ENCODE measurements around the gene FEN1. TPM values are rescaled to one million over a fixed set of nuclear protein-coding genes. Genes with fewer than 3 reads are reported as not detected.

The FEN1 gene
- total RNA-seq, 2 donors from 2014 or later = 2.6 to 3.4 TPM

- peak in 1 of 4 donors; percentile 35 for DNase-seq
- Histone ChIP-seq H3K9me3 (no peaks in the 10 kb centered on the region), H3K36me3 (replicated peaks in 1 of 2; ENCODE audit: insufficient read depth in 1 of 2, low read depth in 2 of 2) (no peaks in the 10 kb centered on the region), H3K27me3 (no peaks in the 10 kb centered on the region), H3K4me1 (peaks cover 66% of the 10 kb centered on the region), H3K27ac (peak overlapping the region; percentile 85 to 97 (median 96)), H3K4me3 (peak overlapping the region; percentile 37 to 44)
- TF ChIP-seq, protein P1, sequence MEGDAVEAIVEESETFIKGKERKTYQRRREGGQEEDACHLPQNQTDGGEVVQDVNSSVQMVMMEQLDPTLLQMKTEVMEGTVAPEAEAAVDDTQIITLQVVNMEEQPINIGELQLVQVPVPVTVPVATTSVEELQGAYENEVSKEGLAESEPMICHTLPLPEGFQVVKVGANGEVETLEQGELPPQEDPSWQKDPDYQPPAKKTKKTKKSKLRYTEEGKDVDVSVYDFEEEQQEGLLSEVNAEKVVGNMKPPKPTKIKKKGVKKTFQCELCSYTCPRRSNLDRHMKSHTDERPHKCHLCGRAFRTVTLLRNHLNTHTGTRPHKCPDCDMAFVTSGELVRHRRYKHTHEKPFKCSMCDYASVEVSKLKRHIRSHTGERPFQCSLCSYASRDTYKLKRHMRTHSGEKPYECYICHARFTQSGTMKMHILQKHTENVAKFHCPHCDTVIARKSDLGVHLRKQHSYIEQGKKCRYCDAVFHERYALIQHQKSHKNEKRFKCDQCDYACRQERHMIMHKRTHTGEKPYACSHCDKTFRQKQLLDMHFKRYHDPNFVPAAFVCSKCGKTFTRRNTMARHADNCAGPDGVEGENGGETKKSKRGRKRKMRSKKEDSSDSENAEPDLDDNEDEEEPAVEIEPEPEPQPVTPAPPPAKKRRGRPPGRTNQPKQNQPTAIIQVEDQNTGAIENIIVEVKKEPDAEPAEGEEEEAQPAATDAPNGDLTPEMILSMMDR (IDR thresholded peaks at IDR 0.05) = peak in 1 of 7 experiments; percentile 11
- TF ChIP-seq POLR2A (IDR thresholded peaks at IDR 0.05) = no peak
- no peak for ATAC-seq
- 10 to 17% methylated on average over 12 to 17 of the region's 17 CpGs for WGBS, 2 donors
- intact Hi-C loops (cut with DNase I) = no loop called here
Measured at GRCh38 chr11:61752925-61753521, 39.7 kb upstream of the FEN1 start.

DNA sequence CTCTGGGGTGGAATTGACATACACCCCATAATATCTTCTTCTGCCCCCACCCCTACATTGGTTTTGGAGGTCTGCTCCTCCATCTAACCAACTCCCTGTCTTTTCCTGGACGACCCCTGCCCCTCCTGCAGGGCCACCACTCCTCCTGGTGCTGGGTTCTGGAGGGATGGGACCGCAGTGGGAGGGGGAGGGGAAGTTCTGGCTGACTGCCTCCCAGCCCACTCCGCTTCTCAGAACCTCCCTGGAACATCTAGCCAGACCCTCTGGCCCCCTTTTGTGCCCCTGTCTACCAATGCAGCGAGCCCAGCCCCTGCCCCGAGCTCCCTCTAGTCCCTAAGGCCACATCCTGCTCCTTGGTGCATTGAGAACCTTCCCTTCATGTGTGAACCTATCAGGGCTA is 39.0 kb upstream of the FEN1 start:
- H3K27ac ChIP-seq = peak overlapping the region; percentile 85 to 97 (median 96)
- no peaks in the 10 kb centered on the region for H3K9me3 ChIP-seq
- intact Hi-C loops (cut with DNase I) = no loop called here
- H3K27me3 ChIP-seq = no peaks in the 10 kb centered on the region
- peaks cover 69% of the 10 kb centered on the region for H3K4me1 ChIP-seq
- H3K36me3 ChIP-seq (replicated peaks in 1 of 2; ENCODE audit: insufficient read depth in 1 of 2, low read depth in 2 of 2) = no peaks in the 10 kb centered on the region
- no peak for DNase-seq
- WGBS, 2 donors = 42 to 49% methylated on average over 5 of the region's 5 CpGs
- ATAC-seq = no peak
- TF ChIP-seq, protein P1 (IDR thresholded peaks at IDR 0.05) = no peak
- no peak overlapping the region for H3K4me3 ChIP-seq

DNA sequence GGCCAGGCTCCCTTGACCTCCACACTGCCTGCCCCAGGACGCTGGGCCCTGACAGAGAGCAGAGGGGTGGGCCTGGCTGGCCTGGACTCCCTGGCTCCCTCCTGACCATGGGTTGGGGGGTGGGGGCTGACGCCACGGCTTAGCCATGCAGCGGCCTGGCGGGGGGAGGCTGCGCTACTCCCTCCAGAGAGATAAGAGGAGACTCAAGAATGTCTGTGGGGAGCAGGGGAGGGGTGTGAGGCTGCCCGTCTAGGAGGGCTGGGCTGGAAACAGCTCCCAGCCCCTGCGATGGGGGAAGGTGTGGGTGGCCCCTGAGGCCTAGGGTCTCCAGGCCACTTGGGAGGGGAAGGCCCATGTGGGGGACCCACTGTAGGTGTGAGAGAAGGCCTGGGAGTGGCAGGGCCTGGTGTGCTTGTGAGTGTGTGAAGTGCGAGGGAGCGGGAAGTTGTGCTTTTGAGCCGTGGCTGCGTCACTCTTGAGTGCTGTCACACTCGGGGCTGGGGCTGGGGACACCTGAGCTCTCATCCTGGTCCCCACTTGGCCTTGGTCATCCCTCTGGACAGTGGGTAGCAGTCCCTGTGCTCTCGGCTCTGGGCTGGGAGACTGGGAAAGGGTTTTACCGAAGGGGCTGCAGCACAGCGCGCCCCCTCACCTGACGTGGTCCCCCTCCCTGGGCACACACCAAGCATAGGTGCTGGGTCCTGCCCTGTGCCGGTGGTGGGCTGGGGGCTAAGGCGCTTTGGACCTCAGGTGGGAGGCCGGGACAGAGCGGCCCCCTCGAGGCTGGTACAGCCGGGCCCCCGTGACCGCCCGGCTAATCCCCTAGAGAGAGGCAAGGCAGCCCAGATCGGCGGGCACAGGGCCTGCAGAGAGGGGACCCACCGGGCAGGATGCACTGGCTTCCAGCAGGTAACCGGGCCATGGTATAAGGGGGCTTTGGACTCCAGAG is 37.9 kb upstream of the FEN1 start:
- no peaks in the 10 kb centered on the region for H3K27me3 ChIP-seq
- DNase-seq (peak; percentile 45 to 66 (median 56)), ATAC-seq (no peak)
- H3K27ac ChIP-seq = peak overlapping the region; percentile 85 to 97 (median 96)
- H3K4me1 ChIP-seq = peaks cover 69% of the 10 kb centered on the region
- H3K36me3 ChIP-seq (replicated peaks in 1 of 2; ENCODE audit: insufficient read depth in 1 of 2, low read depth in 2 of 2) = no peaks in the 10 kb centered on the region
- no peak overlapping the region for H3K4me3 ChIP-seq
- WGBS, 2 donors = 43 to 56% methylated on average over 16 to 17 of the region's 31 CpGs
- no peaks in the 10 kb centered on the region for H3K9me3 ChIP-seq
- intact Hi-C loops (cut with DNase I) = no loop called here
- TF ChIP-seq, protein P1 (IDR thresholded peaks at IDR 0.05) = no peak
- peak in 2 of 3 donors; percentile 19 to 27 for TF ChIP-seq POLR2A (IDR thresholded peaks at IDR 0.05)

DNA sequence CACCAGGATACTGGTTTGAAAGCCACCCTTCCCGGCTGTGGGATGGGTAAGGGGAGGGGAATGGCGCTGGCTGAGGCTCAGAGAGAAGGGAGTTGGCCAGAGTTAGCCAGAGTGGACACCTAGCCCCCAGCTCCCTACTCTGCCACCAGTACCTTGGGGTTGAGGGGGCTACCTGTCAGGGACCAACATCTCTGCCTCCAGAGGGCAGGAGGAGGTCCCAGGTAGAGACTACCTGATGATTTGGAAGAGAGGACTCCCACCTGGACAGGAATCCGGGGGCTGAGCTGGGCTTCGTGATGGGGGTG is 36.6 kb upstream of the FEN1 start:
- H3K36me3 ChIP-seq (replicated peaks in 1 of 2; ENCODE audit: insufficient read depth in 1 of 2, low read depth in 2 of 2) = no peaks in the 10 kb centered on the region
- 32 to 80% methylated on average over 2 to 4 of the region's 4 CpGs for WGBS, 2 donors
- peaks cover 74% of the 10 kb centered on the region for H3K4me1 ChIP-seq
- DNase-seq (no peak), ATAC-seq (no peak)
- H3K27me3 ChIP-seq = no peaks in the 10 kb centered on the region
- intact Hi-C loops (cut with DNase I) = no loop called here
- H3K27ac ChIP-seq = peak overlapping the region; percentile 85 to 97 (median 96)
- no peaks in the 10 kb centered on the region for H3K9me3 ChIP-seq
- TF ChIP-seq, protein P1 (IDR thresholded peaks at IDR 0.05) = no peak
- peak in 2 of 3 donors; percentile 23 to 81 for TF ChIP-seq POLR2A (IDR thresholded peaks at IDR 0.05)
- no peak overlapping the region for H3K4me3 ChIP-seq

All from body of pancreas (tissue), 4 donors.